NCI-H1694 treated with DMSO at 0.1 percent for 48 hours (cell line): Measurements from ENCODE around the gene TMEM91.
"Not testable (repeated sequence)": the region's sequence is repeated elsewhere in the genome, so short reads cannot be mapped to it uniquely, and the experiment has no call there.

Experiments used
- DNase-seq: peaks from one replicate; lab custom pipeline; 2025; lab: John Stamatoyannopoulos, UW

The TMEM91 gene

DNA sequence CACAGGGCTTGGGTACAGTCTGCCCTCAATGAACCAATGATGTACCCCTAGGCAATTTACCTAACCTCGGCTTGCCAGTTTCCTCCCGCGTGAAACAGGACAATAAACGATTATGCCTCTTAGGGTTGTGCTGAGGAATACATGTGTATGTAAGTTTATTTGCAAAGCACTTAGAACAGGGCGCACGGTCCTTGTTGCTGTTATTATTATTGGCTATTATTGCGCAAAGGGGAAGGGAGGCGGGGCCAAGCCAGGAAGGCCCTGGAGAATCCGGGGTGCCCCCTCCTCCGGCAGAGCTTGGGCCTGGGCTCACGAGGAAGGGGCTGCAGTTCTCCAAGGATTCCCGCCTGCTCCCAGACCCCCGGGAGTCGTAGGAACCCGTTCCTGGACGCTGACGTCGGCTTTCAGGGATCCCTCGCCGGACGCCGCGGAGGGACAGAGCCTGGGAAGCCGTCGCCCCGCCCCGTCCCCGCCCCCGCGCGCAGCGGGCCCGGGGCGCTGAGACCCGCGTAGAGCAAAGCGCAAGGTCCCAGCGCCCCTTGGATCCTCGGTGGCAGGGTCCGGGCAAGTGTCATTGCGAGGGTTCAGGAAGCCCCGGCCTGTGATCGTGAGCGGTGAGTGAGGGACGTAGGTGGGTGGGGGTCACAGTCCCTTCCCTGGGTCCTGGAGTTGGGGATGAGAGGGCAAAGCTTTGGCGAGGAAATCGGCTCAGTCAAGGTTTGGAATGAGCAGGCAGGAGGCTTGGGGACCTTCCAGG lies at the start of gene TMEM91:
TMEM91 (plus strand) TSS at position 293 of the 757 bp plus-strand sequence. CDS start 1,777 bp downstream, outside the sequence.
- DNase-seq, result no peak

DNA sequence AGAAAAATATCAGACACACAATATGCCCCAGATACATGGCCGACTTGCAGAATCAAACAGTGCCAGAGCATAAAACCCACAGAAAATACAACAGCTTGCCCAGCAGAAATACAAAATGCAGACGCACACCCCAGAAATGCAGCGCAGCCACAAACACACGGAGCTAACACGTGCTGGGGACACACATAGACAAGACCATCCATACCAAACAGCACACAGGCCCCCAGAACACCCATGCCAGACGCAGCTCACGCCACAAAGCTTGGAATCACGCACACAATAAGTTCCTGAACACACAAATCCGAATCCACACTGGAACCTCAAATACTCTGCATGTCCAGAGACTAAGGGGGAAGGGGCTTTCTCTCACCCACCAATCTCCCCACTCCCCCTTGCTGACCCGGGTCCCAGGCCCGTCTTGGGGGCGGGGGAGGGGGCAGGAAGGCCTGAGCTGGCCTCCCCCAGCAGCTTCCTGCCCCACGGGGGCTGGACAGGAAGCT lies 49.2 kb upstream of the TMEM91 start:
- no peak for DNase-seq

GRCh38 chr19:41327576-41328156 lies 48.7 kb upstream of the TMEM91 start:
- DNase-seq, result no peak

DNA sequence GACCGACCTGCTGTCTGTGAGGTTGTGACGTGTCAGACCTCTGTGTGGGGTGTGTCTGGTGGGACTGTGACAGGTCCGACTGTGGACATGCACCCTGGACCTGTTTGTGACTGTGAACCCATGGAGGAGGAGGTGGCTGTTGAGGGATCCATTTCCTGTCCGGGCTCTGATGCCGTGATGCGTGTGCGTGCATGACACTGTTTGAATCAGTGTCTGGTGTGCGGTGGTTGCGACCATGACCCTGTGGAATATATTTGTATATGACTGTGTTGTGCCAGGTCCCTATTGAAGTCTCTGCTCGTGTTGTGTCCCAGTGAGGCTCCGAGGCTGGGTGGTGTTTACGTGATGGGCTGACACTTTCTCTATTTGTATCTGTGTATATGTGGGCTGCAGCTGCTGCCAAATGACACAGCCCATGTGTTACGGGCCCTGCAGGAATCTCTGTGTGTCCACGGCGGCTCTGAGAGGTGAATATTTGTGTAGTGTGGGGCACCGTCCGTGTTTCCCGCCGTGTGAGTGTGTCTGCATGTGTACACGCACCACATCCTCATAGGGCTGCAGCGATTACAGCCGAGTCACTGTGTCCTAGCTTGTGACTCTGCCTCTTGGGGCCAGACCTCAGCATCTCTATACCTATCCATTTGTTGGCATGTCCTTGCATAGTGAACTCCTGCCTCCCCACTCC lies 48.0 kb upstream of the TMEM91 start:
- DNase-seq, result no peak

GRCh38 chr19:41328842-41329225 lies 47.5 kb upstream of the TMEM91 start:
- DNase-seq, result no peak

- DNase-seq, result no peak
These were observed 45.9 kb upstream of the TMEM91 start for GRCh38 chr19:41330481-41330880.

DNA sequence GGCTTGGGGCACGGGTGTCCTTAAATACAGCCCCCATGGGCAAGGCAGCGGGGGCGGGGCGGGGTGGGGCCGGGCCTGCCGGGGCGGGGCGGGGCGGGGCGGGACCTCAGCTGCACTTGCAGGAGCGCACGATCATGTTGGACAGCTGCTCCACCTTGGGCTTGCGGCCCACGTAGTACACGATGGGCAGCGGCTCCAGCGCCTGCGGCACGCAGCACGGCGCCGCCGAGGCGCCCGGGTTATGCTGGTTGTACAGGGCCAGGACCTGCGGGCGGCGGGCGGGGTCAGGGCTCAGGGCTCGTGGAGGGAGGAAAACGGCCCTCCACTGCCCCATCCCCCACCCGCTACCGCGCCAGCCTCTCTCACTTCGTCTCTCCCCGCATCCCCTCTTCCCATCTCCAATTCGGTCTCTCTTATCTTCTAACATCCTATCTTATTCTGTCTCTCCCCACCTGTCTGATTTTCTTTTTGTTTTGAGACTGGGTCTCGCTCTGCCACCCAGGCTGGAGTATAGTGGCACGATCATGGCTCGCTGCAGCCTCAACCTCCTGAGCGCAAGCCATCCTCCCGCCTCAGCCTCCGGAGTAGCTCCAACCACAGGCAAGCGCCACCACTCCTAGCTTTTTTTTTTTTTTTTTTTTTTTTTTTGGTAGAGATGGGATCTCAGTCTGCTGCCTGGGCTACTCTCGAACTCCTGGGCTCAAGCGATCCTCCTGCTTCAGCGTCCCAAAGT lies 45.2 kb upstream of the TMEM91 start:
- DNase-seq, result no peak

DNA sequence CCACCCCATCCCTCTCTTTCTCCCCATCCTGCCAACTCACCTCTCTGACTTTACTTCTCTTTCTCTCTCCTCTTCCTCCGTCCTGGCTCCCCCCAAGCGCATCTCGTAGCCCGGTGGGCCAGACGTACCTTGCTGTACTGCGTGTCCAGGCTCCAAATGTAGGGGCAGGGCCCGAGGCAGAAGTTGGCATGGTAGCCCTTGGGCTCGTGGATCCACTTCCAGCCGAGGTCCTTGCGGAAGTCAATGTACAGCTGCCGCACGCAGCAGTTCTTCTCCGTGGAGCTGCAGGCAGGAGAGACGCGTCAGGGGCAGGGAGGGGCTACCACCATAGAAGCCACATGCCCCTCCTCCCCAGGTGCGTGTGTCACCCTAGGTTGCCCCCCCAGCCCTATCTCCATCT lies 44.3 kb upstream of the TMEM91 start:
- DNase-seq, result no peak

- no peak for DNase-seq
These were observed 43.9 kb upstream of the TMEM91 start for GRCh38 chr19:41332468-41332867.

DNA sequence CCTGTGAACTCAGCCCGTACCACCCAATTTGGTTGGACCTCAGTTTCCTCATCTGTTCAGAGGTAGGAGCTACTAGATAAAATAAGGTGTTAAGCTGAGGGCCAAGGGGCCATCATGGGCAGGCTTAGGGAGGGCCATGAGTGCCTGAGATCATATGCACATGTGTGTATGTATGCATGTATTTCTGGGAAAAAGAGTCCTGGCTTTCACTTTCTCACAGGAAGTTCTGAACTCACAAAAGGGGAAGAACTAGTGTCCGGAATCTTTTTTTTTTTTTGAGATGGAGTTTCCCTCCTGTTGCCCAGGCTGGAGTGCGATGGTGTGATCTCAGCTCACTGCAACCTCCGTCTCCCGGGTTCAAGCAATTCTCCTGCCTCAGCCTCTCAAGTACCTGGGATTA lies 41.5 kb upstream of the TMEM91 start:
- DNase-seq, result no peak

GRCh38 chr19:41335467-41335866 lies 40.9 kb upstream of the TMEM91 start:
- DNase-seq, result no peak

DNA sequence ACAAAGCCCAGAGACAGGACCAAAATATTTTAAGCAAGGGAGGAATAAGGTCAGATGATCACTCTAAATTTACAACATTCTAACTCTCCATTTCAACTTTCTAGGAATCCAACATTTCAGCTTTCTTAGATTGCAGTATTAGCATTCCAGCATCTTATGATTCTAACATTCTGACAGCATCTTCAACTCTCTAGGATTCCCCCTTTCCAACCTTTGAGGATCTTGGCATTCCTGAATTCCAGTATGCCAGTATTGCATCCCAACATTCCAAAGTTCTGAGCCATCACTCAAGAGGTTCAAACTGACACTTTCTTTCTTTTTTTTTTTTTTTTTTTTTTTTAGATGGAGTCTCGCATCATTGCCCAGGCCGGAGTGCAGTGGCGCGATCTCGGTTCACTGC lies 36.4 kb upstream of the TMEM91 start:
- DNase-seq, result no peak

DNA sequence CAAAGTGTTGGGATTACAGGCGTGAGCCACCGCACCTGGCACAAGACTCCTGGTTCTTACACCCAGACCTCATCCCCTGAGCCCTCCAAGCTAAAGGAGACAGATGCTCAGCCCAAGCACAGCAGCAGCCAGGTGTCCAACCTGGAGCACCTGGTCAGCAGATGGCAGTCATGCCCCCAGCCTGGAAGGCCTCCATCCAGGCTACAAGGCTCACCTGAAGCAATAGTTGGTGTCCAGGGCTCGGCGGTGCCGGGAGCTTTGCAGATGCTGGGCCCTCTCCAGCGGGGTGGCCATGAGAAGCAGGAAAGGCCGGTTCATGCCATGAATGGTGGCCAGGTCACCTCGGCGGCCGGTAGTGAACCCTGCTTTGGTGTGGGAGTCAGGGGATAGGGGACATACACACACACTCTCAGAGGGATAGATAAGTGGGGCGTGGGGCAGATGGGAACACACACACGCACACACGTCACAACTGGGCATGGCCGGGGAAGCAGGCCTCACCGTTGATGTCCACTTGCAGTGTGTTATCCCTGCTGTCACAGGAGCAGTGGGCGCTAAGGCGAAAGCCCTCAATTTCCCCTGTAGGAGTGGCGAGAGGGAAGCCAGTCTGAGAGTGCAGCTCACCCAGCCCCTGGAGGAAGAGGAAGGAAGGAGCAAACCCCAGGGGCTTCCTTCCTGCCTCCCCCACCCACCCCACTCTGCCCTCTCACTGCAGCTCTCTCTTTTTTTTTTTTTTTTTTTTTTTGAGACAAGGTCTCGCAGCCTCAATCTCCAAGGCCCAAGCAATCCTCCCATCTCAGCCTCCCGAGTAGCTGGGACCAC lies 34.5 kb upstream of the TMEM91 start:
- DNase-seq, result no peak

- DNase-seq, result no peak
These were observed 32.2 kb upstream of the TMEM91 start for GRCh38 chr19:41344162-41344561.

DNA sequence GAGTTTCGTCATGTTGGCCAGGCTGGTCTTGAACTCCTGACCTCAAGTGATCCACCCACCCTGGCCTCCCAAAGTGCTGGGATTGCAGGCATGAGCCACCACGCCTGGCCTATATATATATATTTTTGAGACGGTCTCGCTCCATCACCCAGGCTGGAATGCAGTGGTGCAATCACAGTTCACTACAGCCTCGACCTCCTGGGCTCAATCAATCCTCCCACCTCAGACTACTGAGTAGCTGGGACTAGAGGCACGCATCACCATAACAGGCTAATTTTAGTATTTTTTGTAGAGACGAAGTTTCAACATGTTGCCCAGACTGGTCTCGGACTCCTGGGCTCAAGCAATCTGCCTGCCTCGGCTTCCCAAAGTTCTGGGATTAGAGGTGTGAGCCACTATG lies 29.4 kb upstream of the TMEM91 start:
- DNase-seq, result not testable (repeated sequence)

DNA sequence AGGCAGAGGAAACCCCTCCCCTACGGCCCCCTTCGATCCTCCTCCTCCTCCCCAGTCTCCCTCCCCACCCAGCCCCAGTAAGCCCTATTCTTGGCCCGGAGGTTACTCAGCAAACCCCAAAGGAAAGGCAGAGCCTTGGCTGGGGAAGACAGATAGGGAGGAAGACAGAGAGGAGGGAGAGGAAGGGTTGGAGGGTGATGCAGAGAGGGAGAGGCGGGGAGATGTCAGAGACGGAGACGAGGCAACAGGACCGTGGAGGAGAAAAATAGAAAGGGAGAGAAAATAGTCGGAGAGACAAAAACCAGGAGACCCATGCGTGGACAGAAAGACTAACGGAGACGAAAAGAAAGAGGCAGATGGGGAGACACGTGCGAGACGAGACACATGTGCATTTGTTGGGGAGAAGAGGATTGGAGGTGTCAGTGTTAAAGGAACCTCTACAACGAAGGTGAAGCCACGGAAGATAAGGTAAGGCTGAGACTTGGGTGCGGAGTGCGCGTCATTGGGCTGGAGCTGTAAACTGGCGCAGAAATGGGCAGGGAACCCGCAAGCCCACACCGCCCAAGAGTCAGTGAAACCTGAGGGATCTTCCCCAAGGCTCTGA lies 25.5 kb upstream of the TMEM91 start:
- no peak for DNase-seq

- DNase-seq, result no peak
These were observed 24.7 kb upstream of the TMEM91 start for GRCh38 chr19:41351339-41352245.

DNA sequence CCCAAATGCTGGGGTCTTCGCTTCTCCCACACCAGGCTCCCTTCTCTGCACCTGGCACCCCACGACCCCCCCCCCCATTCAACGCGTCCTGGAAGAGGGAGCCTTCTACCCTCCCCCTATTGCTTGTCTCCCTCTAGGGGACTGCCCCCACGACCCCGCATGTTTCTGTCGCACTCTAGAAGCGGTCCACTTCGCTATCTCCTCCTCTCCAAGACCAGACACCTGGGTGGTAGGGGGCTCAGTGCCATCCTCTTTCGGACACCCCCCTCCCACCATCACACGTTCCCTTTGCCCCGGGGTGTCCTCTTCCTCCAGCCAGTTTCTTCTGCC lies 24.1 kb upstream of the TMEM91 start:
- no peak for DNase-seq

DNA sequence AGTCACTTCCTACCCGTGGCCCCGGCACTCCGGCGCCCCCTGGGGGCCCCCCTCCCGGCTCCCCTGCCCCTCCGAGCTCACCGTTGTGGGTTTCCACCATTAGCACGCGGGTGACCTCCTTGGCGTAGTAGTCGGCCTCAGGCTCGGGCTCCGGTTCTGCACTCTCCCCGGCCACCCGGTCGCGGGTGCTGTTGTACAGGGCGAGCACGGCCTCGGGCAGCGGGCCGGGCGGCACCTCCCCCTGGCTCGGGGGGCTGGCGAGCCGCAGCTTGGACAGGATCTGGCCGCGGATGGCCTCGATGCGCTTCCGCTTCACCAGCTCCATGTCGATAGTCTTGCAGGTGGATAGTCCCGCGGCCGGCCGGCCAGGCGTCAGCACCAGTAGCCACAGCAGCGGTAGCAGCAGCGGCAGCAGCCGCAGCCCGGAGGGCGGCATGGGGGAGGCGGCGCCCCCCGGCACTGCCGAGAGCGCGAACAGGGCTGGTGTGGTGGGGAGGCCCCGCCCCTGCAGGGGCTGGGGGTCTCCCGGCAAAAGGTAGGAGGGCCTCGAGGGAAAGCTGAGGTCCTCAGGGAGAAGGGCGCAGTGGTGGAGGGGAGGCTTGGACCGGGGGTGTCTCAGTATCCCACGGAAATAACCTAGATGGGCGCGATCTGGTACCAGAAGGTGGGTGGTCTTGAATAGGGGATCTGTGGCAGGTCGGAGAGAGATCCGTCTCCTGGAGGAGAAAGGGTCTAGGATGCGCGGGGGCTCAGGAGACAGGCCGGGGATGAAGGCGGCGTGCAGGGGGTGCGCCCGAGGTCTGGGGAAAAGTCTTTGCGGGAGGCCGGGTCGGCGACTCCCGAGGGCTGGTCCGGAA lies 23.5 kb upstream of the TMEM91 start:
- DNase-seq, result no peak
